Motor neuron (in vitro differentiated cells): ENCODE results near the gene OLFML1. TPM values are rescaled to one million over a fixed set of nuclear protein-coding genes. Genes with fewer than 3 reads are reported as not detected.
A peak's percentile ranks its signal among the peaks of the same experiment; 100 is the strongest.
"Not testable (repeated sequence)": the region's sequence is repeated elsewhere in the genome, so short reads cannot be mapped to it uniquely, and the experiment has no call there.

Experiments
- ATAC-seq, 8 experiments: fragments of 200-7000 bp; cut with Tn5 transposase; replicated peaks in 6 of 8; 2 replicates each; pipeline ENCODE4 v1.8.0; 2021; ENCODE audit warnings: mild to moderate bottlenecking in 8 of 8, moderate library complexity in 8 of 8
- H3K27ac ChIP-seq, 2 donors: fragments of 250-450 bp; sonication (Bioruptor Pico); 2 replicates each; pipeline ENCODE4 v1.9.0; 2021; ENCODE audit warnings: antibody characterized with exemption in 2 of 2, mild to moderate bottlenecking in 2 of 2, moderate library complexity in 1 of 2
- H3K4me1 ChIP-seq, 2 donors: fragments of 250-450 bp; sonication (Bioruptor Pico); replicated peaks in 1 of 2; 2 replicates each; pipeline ENCODE4 v1.6.1; 2021; ENCODE audit warnings: antibody characterized with exemption in 2 of 2, mild to moderate bottlenecking in 2 of 2, moderate library complexity in 1 of 2
- H3K4me3 ChIP-seq, 5 donors: fragments of 250-450 bp; sonication (Bioruptor Pico); 2 replicates each; pipeline ENCODE4 v1.9.0; 2021; ENCODE audit warnings: antibody characterized with exemption in 5 of 5, mild to moderate bottlenecking in 5 of 5, moderate library complexity in 4 of 5
- WGBS, 10 experiments: fragments of 450-650 bp; shearing (Covaris generic); methylation state at CpG; one replicate each; pipeline ENCODE4 v1.0.0; 2022; 5-methylcytosine and 5-hydroxymethylcytosine counted together
- in situ Hi-C, 9 experiments: fragments of 400-800 bp; cut with MboI; loops; one replicate each; pipeline ENCODE4 v1.15.0; 2021; ENCODE audit warnings: low sequenced_read_pairs in 9 of 9, low pct_unique_long_range_greater_than_20kb in 2 of 9; ENCODE audit not compliant: unreplicated experiment in 9 of 9
- total RNA-seq, 8 experiments: library from RNA; unstranded; fragments of 300-600 nt; gene quantifications; 2 replicates each; pipeline versions ENCODE4 v1.2.3 to v1.2.4, GENCODE V29; 2022

OLFML1 gene
- total RNA-seq, 8 experiments from 2014 or later: 0.13 to 91.8 (median 2.1) TPM

DNA sequence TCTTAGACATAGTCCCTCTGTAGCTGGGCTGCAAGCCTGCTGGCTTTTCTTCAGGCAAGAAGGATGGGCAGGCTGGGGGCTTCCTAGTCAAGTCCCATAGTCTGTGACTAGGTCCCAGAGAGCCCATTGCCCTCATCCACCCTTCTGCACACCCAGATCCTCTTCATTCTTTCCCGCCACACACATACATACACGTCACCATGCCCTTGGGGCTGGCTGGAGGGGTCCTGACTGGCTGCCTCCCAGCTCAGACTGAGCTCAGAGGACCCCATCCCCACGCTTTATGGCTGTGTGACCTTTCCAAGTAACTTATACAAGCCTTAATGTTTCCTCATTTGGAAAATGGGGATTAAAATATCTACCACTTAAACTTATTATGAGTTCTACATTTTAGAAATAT is 14.9 kb downstream of the OLFML1 start:
- no peaks in the 10 kb centered on the region for H3K4me1 ChIP-seq
- no peak for ATAC-seq
- in situ Hi-C loops: no loop called here
- H3K27ac ChIP-seq: no peak overlapping the region
- WGBS, 10 experiments: 30 to 100% (median 100%) methylated on average over 1 to 2 of the region's 3 CpGs; no CpG with 5 or more reads in 2 of the 10 experiments
- no peak overlapping the region for H3K4me3 ChIP-seq

DNA sequence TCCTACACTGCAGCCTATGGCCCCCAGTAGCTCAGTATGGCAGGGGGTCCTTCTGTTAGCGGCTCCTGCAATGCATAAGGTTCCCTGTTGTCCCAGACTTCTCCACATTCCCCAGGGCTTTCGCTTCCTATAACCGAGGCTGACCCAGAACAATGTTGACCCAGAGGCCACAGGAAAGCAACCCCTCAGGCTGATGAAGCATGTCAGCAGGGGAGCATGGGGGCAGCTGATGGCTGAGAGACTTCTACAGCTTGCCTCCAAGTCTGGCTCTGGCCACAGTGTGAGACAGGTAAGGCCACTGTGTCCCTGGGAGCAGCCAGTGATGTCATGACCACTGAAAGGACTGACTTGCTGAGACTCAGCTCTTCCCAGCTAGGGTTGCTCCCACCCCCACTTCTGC is 15.9 kb downstream of the OLFML1 start:
- no peak for ATAC-seq
- no peak overlapping the region for H3K4me3 ChIP-seq
- 90 to 100% methylated on average over 1 to 3 of the region's 3 CpGs; no CpG with 5 or more reads in 8 of the 10 experiments for WGBS, 10 experiments
- no peaks in the 10 kb centered on the region for H3K4me1 ChIP-seq
- in situ Hi-C loops: no loop called here
- no peak overlapping the region for H3K27ac ChIP-seq

DNA sequence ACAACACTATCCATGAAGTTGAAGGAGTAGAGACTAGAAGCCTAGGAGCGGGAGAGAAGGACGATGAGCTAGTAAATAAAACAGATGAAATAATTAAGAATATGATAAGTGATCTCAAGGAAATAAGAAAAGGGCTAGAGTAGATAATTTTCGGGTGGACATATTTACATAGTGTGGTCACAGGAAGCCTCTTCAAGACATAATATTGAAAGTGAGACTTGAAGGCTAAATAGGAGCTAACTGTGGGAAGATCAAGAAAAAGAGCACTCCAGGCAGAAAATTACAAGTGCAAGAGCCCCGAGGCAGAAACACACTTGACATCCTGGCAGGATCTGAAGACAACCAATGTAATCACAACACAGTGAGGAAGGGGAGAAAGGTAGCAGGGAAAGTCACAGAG is 16.6 kb downstream of the OLFML1 start:
- ATAC-seq: no peak
- no peaks in the 10 kb centered on the region for H3K4me1 ChIP-seq
- WGBS, 10 experiments: 66 to 94% (median 83%) methylated on average over 2 to 4 of the region's 4 CpGs
- no peak overlapping the region for H3K27ac ChIP-seq
- no peak overlapping the region for H3K4me3 ChIP-seq
- in situ Hi-C loops: no loop called here

DNA sequence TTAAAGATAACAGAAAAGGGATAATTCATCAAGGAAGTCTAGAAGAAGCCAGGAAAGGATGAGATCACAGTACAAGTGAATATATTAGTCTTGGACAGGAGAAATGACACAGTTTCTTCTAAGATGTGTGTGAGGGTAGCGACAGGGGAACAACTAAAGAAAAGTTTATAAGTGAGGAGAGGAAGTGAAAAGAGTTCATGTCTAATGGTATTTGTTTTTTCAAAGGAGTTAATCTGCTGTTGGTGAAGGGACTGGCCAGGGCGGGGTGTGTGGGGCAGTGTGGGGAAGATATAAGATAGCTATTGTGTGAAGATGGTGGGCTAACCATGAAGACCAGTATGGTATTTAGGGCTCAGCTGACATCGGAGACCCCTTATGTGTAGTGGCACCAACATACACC is 20.9 kb downstream of the OLFML1 start:
- Histone ChIP-seq H3K4me3 (no peak overlapping the region), H3K27ac (no peak overlapping the region), H3K4me1 (peaks cover 0 to under 1% of the 10 kb centered on the region in 2 donors)
- 80 to 100% (median 100%) methylated on average over 1 to 2 of the region's 3 CpGs; no CpG with 5 or more reads in 5 of the 10 experiments for WGBS, 10 experiments
- ATAC-seq: no peak
- in situ Hi-C loops: no loop called here

GRCh38 chr11:7508087-7508486 is 22.8 kb downstream of the OLFML1 start:
- in situ Hi-C loops: no loop called here
- Histone ChIP-seq H3K4me1 (peaks cover 0 to 8% of the 10 kb centered on the region in 2 donors), H3K4me3 (no peak overlapping the region), H3K27ac (no peak overlapping the region)
- 92 to 100% (median 95%) methylated on average over 2 to 3 of the region's 3 CpGs; no CpG with 5 or more reads in 1 of the 10 experiments for WGBS, 10 experiments
- no peak for ATAC-seq

DNA sequence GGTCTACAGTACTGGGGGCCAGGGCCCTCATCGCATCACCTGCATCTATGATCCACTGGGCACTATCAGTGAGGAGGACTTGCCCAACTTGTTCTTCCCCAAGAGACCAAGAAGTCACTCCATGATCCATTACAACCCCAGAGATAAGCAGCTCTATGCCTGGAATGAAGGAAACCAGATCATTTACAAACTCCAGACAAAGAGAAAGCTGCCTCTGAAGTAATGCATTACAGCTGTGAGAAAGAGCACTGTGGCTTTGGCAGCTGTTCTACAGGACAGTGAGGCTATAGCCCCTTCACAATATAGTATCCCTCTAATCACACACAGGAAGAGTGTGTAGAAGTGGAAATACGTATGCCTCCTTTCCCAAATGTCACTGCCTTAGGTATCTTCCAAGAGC is 24.7 kb downstream of the OLFML1 start:
- H3K4me1 ChIP-seq: peaks cover 0 to 8% of the 10 kb centered on the region in 2 donors
- no peak overlapping the region for H3K27ac ChIP-seq
- 100% methylated on average over 1 of the region's 2 CpGs; no CpG with 5 or more reads in 5 of the 10 experiments for WGBS, 10 experiments
- no peak overlapping the region for H3K4me3 ChIP-seq
- no peak for ATAC-seq
- in situ Hi-C loops: no loop called here

DNA sequence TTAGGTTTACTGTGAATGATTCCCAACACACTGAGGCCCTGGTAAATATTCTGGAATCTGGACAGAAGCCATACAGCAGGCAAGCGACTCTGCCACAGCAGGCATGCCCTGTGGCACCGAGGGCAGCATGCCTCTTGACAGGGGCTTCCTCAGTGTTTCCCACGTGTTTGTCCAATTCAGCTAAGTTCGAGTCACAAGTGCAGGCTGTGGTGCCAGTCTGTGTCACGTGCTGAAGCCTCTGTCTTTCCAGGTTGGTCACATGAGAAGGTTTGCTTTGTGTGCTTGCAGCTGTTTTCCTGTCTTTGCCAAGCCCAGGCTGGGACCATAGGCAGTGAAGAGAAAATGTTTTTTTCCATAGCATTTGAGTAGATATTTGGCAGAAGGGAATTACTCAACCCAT is 26.1 kb downstream of the OLFML1 start:
- WGBS, 10 experiments: 17 to 83% (median 40%) methylated on average over 1 to 3 of the region's 5 CpGs; no CpG with 5 or more reads in 5 of the 10 experiments
- peak in 2 of 8 experiments; percentile 12 to 45 for ATAC-seq
- Histone ChIP-seq H3K27ac (no peak overlapping the region), H3K4me3 (no peak overlapping the region), H3K4me1 (peaks cover 0 to 8% of the 10 kb centered on the region in 2 donors)
- in situ Hi-C loops: no loop called here

DNA sequence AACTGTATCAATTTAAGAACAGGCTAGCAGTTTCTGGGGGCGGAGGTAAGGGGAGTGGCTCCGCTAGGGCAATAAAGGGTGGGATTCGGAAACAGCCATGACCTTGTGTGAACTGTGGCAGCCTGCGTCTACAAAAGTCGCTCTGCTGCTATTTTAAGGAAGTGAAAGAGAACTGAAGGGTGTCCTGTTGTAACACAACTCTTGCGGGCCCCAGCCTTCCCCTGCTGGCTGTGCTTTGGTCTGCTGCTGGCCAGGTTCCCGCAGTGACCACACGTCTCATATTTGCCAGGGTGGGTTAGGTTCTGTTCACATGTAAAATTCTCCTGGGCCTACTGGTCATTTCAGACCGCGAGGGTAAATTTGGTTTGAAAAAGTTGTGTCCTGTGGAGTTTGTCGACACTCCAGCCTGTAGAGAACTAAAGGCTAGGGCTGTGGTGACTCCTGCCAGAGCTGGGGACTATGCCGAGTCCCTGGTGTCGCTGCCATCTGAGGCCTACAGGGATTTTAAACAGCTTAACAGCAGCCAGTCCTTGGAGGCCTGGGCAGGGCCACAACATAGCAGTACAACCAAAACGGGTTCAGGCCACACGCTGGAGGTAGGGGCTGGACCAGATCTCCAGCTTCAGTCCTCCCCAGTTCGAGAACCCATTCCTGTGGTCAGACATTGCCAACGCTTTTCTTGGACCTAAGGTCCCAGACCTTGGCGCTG is 27.4 kb downstream of the OLFML1 start:
- WGBS, 10 experiments: 0 to 80% (median 34%) methylated on average over 1 to 10 of the region's 18 CpGs; no CpG with 5 or more reads in 1 of the 10 experiments
- in situ Hi-C loops: no loop called here
- ATAC-seq: peak in 3 of 8 experiments; percentile 3 to 10 (median 8)
- no peak overlapping the region for H3K27ac ChIP-seq
- peak overlapping the region; percentile 74 to 88 (median 85) for H3K4me3 ChIP-seq
- peaks cover 0 to 8% of the 10 kb centered on the region in 2 donors for H3K4me1 ChIP-seq

DNA sequence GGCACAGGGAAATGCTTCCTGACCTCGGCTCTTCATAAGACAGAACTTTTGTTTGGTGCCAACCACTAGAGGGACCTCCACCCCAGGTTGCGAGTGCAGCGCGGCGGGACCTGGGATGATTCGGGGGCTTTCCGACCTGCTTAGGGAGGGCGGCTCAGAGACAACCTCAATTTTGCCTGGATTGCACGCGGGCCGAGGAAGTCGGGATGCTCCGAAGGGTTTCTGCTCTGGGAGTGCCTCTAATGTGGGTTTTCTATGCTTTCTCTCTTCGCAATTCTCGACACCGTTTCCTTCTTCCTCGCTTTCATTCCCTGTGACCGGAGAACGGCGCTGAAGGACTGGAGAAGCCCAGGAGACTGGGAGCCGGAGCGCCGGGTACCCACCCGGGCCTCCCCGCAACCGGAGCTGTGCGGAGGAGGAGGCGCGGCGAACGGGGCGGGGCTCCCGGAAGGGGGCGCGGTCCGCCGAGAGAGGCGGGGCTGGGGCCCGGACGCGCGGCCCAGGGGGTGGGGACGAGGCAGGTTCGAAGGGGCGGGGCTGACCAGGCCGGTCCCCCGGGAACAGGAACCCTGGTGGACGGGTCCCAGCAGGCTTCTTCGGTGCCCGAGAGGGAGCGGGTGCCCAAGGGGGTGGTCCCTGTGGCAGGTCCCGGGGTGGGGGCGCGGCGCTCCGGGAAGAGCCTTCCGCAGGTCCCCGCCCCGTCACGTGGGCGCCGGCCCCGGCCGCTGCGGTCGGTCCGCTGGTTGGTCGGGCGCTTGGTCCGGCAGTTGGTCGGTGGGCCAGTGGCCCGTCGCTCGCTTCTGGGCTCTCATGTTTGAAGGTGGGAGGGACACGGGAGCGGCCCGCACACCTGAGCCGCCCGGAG is 28.2 kb downstream of the OLFML1 start, which contains the start of gene PPFIBP2:
TSS of gene PPFIBP2 (plus strand) at position 766 of the 865 bp plus-strand sequence. CDS start 35,477 bp downstream, outside the sequence.
- in situ Hi-C loops: no loop called here
- Histone ChIP-seq H3K27ac (peak within 1 kb of the TSS in 1 of 2 donors; percentile 45), H3K4me1 (peaks cover 0 to 8% of the 10 kb centered on the region in 2 donors), H3K4me3 (peak within 1 kb of the TSS; percentile 74 to 88 (median 85))
- peak; percentile 80 to 91 (median 86) for ATAC-seq
- 0 to 20% (median 3%) methylated on average over 1 to 10 of the region's 79 CpGs; no CpG with 5 or more reads in 5 of the 10 experiments for WGBS, 10 experiments

DNA sequence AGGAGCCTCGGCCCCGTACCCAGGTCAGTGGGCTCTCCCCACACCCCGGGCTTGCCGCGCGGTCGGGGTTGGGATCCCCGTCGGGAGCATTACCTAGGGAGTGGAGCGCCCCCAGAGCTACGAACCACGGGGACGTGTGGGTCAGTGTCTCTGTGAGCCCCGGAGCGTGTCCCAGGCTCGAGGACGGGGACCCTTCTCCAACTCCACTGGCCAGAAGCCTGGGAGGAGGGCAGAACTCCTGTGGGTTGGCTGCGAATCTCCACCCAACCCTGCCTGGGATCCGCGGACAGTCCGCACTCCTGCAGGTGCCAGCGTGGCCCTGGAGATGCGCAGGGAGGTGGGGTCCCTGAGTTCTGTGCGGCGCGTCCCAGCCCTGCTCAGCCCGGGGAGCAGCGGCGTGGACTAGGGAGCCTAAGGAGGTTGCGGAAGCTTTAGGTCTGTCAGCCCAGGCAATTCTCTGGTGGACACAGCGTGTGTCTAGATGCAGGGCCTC is 28.8 kb downstream of the OLFML1 start:
- Histone ChIP-seq H3K4me3 (peak overlapping the region; percentile 74 to 88 (median 85)), H3K27ac (no peak overlapping the region), H3K4me1 (peaks cover 0 to 8% of the 10 kb centered on the region in 2 donors)
- peak; percentile 21 to 59 (median 40) for ATAC-seq
- in situ Hi-C loops: no loop called here
- whole genome bisulfite sequencing, 10 experiments: 0 to 13% methylated on average over 1 to 6 of the region's 31 CpGs; no CpG with 5 or more reads in 8 of the 10 experiments

DNA sequence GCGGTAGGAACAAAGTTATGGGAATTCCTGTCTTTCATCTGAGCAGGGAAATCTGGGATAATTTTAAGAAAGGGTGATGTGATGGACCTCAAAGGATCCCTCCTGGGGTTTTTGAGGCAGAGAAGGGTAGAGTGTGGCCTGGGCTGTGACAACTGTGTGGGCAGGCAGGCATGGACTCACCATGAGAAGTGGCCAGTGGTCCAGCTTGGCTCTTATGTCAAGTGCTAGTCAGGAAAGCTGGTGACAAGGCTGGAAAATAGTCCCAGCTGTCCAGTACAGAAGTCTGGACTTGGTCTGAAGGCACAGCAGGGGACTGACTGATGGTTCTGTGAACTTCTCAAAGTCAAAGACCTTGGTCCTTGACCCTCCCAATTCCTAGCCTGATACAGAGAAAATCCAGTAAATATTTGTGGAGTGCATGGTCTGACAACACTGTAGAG is 30.2 kb downstream of the OLFML1 start:
- Histone ChIP-seq H3K4me1 (peaks cover 0 to 8% of the 10 kb centered on the region in 2 donors), H3K4me3 (no peak overlapping the region), H3K27ac (no peak overlapping the region)
- 70 to 100% (median 83%) methylated on average over 1 of the region's 1 CpG; no CpG with 5 or more reads in 4 of the 10 experiments for WGBS, 10 experiments
- no peak for ATAC-seq
- in situ Hi-C loops: no loop called here

- Histone ChIP-seq H3K4me1 (peaks cover 0 to 6% of the 10 kb centered on the region in 2 donors), H3K4me3 (no peak overlapping the region), H3K27ac (no peak overlapping the region)
- no peak for ATAC-seq
- WGBS, 10 experiments: 73 to 100% (median 94%) methylated on average over 2 to 8 of the region's 12 CpGs; no CpG with 5 or more reads in 2 of the 10 experiments
- in situ Hi-C loops: no loop called here
Observed at GRCh38 chr11:7516475-7516874, 31.2 kb downstream of the OLFML1 start.

DNA sequence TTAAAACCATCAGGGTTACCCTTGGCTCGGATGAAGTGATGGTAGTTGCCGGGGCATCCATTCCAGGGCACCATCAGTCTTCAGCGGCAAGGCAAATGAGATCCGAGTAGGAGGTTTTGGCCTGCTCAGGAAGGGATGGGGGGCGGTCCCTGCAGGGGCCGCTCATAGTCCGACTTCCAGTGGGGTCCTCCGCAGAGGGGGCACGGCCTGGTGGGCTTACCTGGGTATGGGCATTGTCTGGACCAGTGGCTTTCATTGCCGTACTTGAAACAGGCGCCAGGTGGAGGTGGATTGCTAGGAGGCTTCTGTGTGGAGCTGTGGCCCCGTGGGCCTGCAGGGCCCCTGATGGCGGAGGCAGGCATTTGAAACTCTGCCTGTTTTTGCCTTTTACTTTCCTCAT is 32.4 kb downstream of the OLFML1 start:
- H3K4me3 ChIP-seq, in situ Hi-C loops, ATAC-seq, H3K4me1 ChIP-seq, H3K27ac ChIP-seq: not testable (repeated sequence)
- WGBS, 10 experiments: 40 to 100% (median 83%) methylated on average over 1 to 4 of the region's 13 CpGs; no CpG with 5 or more reads in 5 of the 10 experiments
